Dermis blood vessel endothelial cell (primary cell): ENCODE measurements around the gene MZT2A. TPM values are rescaled to one million over a fixed set of nuclear protein-coding genes. Genes with fewer than 3 reads are reported as not detected.
"Not testable (repeated sequence)": the region's sequence is repeated elsewhere in the genome, so short reads cannot be mapped to it uniquely, and the experiment has no call there.

Source experiments
- DNase-seq: peaks from one replicate; pipeline ENCODE4 v3.0.0; 2010
- total RNA-seq: library from RNA; depleted of rRNA; stranded (reverse); fragments of >200 nt; gene quantifications from 2 replicates; pipeline ENCODE4 v1.2.3, GENCODE V29; 2014

Gene MZT2A
- total RNA-seq, 1 donor from 2014 or later: 140 TPM

DNA sequence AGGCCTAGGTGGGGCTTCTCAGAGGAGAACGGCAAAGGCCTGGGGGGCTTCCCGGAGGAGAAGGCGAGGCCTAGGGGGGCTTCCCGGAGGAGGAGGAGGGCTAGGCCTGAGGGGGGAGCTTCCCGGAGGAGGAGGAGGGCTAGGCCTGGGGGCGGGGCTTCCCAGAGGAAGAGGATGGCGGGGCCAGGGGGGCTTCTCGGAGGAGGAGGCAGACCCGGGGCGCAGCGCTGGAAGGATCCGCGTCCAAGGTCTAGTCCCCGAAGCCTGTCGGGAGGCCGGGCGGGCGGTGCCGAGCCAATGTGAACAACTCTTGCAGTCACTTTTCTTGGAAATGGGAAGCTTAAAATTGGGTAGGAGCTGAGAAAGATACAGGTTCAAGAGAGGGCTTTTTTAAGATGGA lies 46.3 kb downstream of the MZT2A start:
- DNase-seq: no peak

DNA sequence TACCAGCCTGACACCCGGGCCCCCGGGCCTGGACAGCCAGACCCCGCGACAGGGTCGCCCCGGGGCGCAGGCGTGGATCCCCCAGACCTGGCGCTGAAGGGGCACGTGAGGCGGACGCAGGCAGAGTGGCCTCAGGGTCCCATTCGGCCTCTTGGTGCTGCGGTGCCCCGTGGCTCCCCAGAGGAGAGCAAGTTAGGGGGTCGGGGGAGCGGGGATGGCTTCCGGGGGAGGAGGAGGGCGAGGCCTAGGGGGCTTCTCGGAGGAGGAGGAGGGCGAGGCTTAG lies 46.7 kb downstream of the MZT2A start:
- not testable (repeated sequence) for DNase-seq

GRCh38 chr2:131444736-131445514 lies 47.3 kb downstream of the MZT2A start:
- DNase-seq: not testable (repeated sequence)

DNA sequence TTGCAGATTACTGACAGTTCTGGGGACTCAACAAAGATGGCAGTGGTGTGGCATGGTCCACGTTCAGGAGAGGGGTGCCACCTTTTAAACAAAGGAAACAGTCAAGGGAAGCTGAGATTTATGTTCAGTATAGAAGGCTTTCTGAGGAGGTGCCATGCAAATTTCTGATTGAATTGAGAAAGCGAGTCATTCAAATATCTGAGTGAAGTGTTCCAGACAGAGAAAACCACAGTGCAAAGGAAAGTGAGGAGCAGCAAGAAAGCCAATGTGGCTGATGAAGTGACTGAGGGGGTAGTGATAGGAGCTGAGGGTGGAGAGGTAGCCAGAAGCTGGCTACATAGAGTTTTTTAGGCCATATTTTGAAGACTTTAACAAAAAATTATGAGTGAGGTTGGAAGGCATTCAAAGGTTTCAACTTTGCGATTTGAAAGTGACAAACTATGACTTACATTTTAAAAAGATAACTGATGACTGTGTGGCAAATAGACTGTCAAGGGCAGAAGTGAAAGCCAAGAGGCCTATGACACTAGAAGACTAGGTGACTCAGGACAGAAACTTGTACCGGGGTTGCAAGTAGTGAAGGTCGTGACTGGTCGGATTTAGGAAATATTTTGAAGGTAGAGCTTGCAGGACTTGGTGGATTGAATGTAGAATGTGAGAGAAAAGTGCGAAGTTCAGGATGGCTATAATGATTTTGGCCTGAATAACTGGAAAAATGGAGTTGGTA lies 51.3 kb downstream of the MZT2A start:
- DNase-seq: not testable (repeated sequence)

Other genes starting within 250 kb of the MZT2A start
- gene RAB6D, start 128.2 kb downstream of the MZT2A start, total RNA-seq: under 0.01 TPM in 1 of 2 replicates, not detected in the other
- gene TUBA3D, start 16.3 kb downstream of the MZT2A start, total RNA-seq: not detected in 2 replicates
- gene CCDC74A, start 35.5 kb upstream of the MZT2A start, total RNA-seq: 2.2 and 6.5 TPM in 2 replicates